ENCODE results near the gene ATG9A. TPM values are rescaled to one million over a fixed set of nuclear protein-coding genes. Genes with fewer than 3 reads are reported as not detected.

Gene ATG9A
- total RNA-seq, 2 donors from 2014 or later, result 38.8 to 78.8 TPM

GRCh38 chr2:219246559-219246958 lies 17.1 kb upstream of the ATG9A start:
- H3K4me3 ChIP-seq, result no peak overlapping the region
- no peaks in the 10 kb centered on the region for H3K36me3 ChIP-seq
- no peaks in the 10 kb centered on the region for H3K9me3 ChIP-seq
- WGBS, result 92% methylated on average over 10 of the region's 10 CpGs
- H3K4me1 ChIP-seq (replicated peaks), result peaks cover 24% of the 10 kb centered on the region
- TF ChIP-seq CTCF (IDR thresholded peaks at IDR 0.05) (no peak), POLR2AphosphoS5 (IDR thresholded peaks at IDR 0.05) (no peak), POLR2A (IDR thresholded peaks at IDR 0.05) (no peak)
- H3K27me3 ChIP-seq (replicated peaks; ENCODE audit: insufficient read depth), result no peaks in the 10 kb centered on the region
- no peak for DNase-seq (ENCODE audit: low spot score)
- intact Hi-C loops (cut with DNase I), result no loop called here
- peak overlapping the region; percentile 90 to 94 for H3K27ac ChIP-seq

GRCh38 chr2:219245899-219246230 lies 16.4 kb upstream of the ATG9A start:
- intact Hi-C loops (cut with DNase I), result no loop called here
- 10% methylated on average over 10 of the region's 10 CpGs for WGBS
- H3K4me1 ChIP-seq (replicated peaks), result peaks cover 24% of the 10 kb centered on the region

GRCh38 chr2:219245148-219245898 lies 15.9 kb upstream of the ATG9A start, which contains the start of the genes GLB1L and STK16:
Gene GLB1L, minus strand, starts transcription at chr2:219245444. Its CDS starts 1,871 bp downstream, at chr2:219243573.
Gene STK16, plus strand, starts transcription at chr2:219245479. Its CDS starts 521 bp downstream, at chr2:219246000.
- peak in 2 of 4 experiments; percentile 10 to 33 for TF ChIP-seq CTCF (IDR thresholded peaks at IDR 0.05)
- peak; percentile 99 for TF ChIP-seq POLR2AphosphoS5 (IDR thresholded peaks at IDR 0.05)
- TF ChIP-seq POLR2A (IDR thresholded peaks at IDR 0.05), result peak; percentile 78
- Histone ChIP-seq H3K4me1 (replicated peaks) (peaks cover 20% of the 10 kb centered on the region), H3K27ac (peak within 1 kb of the TSS; percentile 90 to 94), H3K27me3 (replicated peaks; ENCODE audit: insufficient read depth) (no peaks in the 10 kb centered on the region), H3K9me3 (no peaks in the 10 kb centered on the region), H3K36me3 (no peaks in the 10 kb centered on the region), H3K4me3 (peak within 1 kb of the TSS; percentile 74 to 77)
- DNase-seq (ENCODE audit: low spot score), result peak; percentile 88
- WGBS, result under 1% methylated on average over 27 of the region's 46 CpGs
- intact Hi-C loops (cut with DNase I), result no loop called here

More at GRCh38 chr2:219245899-219246230, 16.4 kb upstream of the ATG9A start:
- Histone ChIP-seq H3K36me3 (no peaks in the 10 kb centered on the region), H3K27ac (peak overlapping the region; percentile 90 to 94), H3K27me3 (replicated peaks; ENCODE audit: insufficient read depth) (no peaks in the 10 kb centered on the region), H3K9me3 (no peaks in the 10 kb centered on the region), H3K4me3 (peak overlapping the region; percentile 74 to 77)
- no peak for TF ChIP-seq POLR2AphosphoS5 (IDR thresholded peaks at IDR 0.05)
- no peak for TF ChIP-seq CTCF (IDR thresholded peaks at IDR 0.05)
- TF ChIP-seq POLR2A (IDR thresholded peaks at IDR 0.05), result no peak
- DNase-seq (ENCODE audit: low spot score), result no peak

GRCh38 chr2:219244789-219245147 lies 15.3 kb upstream of the ATG9A start:
- no peaks in the 10 kb centered on the region for H3K36me3 ChIP-seq
- intact Hi-C loops (cut with DNase I), result no loop called here
- TF ChIP-seq CTCF (IDR thresholded peaks at IDR 0.05) (no peak), POLR2A (IDR thresholded peaks at IDR 0.05) (no peak), POLR2AphosphoS5 (IDR thresholded peaks at IDR 0.05) (no peak)
- peaks cover 15% of the 10 kb centered on the region for H3K4me1 ChIP-seq (replicated peaks)
- DNase-seq (ENCODE audit: low spot score), result no peak
- H3K4me3 ChIP-seq, result peak overlapping the region; percentile 74 to 77
- 37% methylated on average over 6 of the region's 6 CpGs for WGBS
- H3K27me3 ChIP-seq (replicated peaks; ENCODE audit: insufficient read depth), result no peaks in the 10 kb centered on the region
- H3K9me3 ChIP-seq, result no peaks in the 10 kb centered on the region
- H3K27ac ChIP-seq, result peak overlapping the region; percentile 90 to 94

GRCh38 chr2:219243291-219243761 lies 13.9 kb upstream of the ATG9A start:
- 35% methylated on average over 28 of the region's 28 CpGs for WGBS
- Histone ChIP-seq H3K27me3 (replicated peaks; ENCODE audit: insufficient read depth) (no peaks in the 10 kb centered on the region), H3K4me1 (replicated peaks) (peaks cover 3% of the 10 kb centered on the region), H3K36me3 (no peaks in the 10 kb centered on the region), H3K9me3 (no peaks in the 10 kb centered on the region), H3K4me3 (peak overlapping the region in 1 of 2 donors; percentile 8), H3K27ac (no peak overlapping the region)
- no peak for DNase-seq (ENCODE audit: low spot score)
- intact Hi-C loops (cut with DNase I), result no loop called here
- TF ChIP-seq CTCF (IDR thresholded peaks at IDR 0.05) (no peak), POLR2A (IDR thresholded peaks at IDR 0.05) (peak; percentile 12)
